HG03039 (cell line): ENCODE results near the gene KDM8.

Source experiments
- ATAC-seq: cut with Tn5 transposase; IDR thresholded peaks from one replicate; pipeline ENCODE4 v1.9.1; 2021; ENCODE audit warnings: mild to moderate bottlenecking, moderate library complexity; ENCODE audit not compliant: unreplicated experiment

The KDM8 gene

DNA sequence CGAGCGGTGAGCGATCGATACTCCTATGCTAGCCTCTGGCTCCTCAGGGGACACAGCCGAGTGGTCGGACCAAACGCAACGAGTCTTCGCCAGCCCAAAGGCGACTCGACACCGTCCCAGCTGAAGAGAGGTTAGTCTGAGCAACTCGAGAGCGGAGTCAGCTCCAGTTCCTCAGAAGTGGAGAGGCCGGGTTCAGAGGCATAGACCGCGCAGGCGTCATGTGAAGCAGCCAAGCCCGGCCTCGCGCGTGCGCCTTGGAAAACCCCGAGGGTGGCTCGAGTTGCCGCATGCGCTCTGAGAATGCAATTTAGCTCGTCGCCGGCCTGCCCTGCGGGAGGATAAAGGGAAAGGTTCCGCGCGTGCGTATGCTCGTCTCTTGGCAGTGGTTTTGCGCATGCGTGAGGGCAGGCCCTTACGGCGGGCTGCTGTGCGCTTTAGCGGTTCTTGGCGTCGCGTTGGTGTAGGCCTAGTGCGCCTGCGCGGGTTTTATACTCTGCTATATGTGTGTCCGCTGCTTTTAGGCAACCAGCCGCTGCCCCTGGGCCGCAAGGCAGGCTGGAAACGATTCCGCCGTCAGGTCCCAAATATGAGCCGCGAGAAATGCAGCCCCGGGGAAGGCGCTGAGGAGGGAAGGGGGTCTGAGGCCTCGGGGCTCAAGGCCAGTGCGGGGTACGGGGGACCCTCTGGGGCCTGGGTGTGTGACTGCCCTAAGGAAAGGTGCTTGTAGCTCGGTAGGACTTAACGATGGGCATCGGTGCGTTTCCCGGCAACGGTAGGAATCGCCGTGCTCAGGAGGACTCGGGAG is at the start of gene KDM8:
TSS of gene KDM8 (plus strand) at position 20 of the 805 bp plus-strand sequence. CDS start 6,598 bp downstream, outside the sequence.
- ATAC-seq, result peak; percentile 83

DNA sequence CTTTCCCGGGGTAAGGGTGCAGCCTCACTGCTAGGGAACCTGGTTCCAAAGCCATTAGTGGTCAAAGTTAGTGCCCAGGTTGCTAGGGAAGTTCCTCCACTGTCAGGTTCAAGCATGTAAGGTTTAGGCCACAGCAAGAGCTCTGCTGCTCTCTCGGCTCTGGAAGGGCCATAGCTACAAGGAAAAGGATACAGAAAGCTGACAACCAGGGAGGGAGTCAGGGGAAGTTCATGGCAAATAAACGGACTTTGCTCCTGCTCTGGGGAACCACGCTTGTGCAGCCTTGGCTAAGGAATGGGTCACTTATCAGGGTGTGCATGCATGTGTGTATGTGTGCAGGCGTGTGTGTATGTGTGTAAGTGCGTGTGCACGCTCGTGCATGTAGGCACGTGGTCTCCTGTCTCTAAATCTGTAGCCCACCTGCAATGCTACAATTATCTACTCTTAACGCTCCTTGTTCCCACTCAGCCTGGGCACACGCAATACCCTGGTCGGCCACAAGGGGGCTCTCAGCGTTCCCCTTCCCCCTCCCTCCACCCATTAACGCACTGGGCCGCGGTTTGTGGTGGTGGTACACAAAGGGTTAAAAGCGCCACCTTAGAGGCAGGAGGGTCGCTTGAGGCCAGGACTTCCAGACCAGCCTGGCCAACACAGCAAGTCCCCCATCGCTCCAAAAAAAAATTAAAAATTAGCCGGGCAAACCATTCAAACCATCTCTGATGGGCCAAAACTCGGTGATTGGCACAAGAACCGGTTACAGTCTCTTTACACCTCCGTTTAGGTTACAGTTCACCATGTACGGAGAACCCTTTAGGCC is 48.4 kb upstream of the KDM8 start:
- ATAC-seq, result no peak

DNA sequence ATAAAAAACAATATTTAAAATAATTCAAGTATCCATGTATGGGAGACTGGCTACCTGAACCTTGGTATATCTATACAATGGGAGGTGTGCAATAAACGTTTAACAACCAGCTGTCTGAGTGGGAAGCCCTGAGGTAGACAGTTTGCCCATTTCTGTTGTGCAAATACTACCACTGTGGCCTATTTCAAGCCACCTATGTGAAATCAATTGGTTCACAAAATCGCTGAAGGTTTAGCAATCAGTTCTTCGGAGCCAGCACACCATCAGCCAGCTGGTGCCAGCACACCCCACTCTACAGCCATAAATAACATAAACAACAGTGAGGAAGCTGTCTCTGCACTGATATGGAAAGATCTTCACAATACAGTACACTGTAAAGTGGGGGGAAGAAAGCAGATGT is 46.7 kb upstream of the KDM8 start:
- no peak for ATAC-seq

DNA sequence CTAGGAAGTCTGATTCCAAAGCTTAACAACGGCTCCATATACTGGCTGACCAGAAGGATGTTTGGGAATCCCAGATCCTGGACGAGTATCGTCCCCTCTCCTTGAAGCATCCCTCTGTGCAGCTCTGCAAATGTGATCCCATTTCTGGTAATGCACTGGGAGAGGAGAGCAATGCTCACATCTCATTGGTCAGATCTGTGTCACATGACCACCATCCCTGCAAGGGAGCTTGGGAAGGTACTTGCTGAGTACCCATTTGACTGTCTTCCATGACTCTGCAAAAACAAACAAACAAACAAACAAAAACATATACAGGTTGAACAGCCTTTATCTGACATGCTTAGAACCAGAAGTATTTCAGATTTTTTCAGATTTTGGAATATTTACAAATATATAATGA is 41.9 kb upstream of the KDM8 start:
- ATAC-seq, result no peak

DNA sequence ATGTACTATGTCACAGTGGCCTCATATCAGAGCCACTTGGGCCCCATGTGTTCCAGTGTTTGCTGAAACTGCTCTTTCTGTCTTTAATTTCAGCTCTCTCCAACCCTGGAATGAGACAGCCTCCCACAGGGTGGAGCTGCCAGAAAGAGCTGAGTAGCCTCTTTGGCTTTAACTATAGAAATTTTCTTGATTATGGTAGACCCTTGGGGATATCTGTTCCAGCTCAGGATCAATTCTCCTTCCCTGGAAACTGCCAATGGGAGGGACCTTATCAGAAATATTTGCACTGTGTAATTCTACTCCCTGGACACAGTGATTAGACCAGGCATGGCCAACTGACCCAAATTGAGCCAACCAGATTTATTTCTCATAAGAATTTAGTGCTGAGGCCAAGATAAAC is 39.0 kb upstream of the KDM8 start:
- ATAC-seq, result no peak

DNA sequence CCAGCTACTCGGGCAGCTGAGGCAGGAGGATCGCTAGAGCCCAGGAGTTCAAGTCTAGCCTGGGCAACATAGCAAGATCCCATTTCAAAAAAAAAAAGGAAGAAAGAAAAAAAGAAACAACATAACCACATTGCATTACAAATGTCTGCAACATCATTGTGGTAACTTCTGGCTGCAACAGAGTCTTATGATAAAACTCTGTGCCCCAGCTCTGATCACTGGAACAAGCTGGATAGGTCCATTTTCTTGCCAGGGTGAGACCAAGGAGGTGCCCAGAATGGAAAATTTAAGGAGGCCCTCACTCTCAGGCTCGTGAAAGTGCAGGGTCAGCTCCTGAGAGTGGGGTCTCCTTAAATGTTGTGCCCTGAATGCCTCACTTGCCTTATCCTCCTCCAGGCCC is 37.8 kb upstream of the KDM8 start:
- ATAC-seq, result no peak

DNA sequence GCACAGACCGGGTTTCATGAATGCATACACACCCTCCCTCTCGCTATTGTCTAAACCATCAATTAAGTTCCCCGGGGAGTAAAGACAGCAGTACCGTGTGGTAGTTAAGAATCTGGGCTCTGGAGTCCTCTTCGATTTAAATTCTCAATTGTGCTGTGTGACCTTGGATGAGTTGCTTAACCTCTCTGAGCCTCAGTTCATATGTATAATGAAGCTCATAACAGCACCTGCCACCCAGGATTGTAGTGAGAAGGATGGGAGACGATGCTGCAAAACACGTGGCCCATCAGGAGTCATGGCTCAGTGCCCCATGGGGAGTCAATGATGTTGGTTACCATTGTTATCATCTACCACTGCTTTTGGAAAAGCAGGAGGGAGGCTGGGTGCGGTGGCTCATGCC is 34.5 kb upstream of the KDM8 start:
- no peak for ATAC-seq

DNA sequence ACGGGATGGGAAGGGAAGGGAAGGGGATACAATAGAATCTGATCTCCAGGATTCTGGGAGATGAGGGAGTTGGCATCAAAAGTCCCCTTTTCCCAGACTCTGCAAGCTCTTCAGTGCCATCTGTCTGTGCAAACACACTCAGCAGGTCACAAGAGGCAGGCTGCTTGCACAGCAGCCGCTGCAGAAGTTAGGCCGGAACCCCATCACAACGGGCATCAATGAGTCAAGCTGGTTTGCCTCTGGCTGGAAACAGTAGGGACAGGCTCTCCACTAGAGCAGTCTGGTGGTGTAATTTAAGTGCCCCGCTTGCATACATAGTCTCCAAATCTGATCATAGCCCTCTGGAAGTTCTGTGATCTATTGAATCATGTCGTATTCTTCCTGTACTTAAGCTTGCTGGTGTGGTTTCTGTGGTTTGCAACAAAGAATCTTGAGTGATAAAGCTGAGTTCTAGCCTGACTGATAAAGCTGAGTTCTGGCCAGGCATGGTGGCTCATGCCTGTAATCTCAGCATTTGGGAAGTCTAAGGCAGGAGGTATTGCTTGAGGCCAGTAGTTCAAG is 33.7 kb upstream of the KDM8 start:
- no peak for ATAC-seq

DNA sequence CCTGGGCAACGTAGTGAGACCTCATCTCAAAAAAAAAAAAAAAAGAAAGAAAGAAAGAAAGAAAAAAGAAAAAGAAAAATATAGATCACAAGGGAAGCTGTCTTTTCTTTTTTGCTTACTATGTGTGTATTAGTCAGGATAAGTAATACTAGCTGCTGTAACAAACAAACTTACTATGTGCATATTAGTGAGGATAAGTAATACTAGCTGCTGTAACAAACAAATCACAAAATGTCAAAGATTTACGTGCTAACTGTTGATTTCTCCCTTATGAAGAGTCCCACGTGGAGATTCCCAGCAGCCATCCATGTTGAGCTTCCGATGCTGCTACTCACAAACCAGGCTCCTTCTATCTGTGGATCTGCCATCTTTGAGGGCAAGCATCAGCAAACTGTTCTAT is 31.7 kb upstream of the KDM8 start:
- no peak for ATAC-seq

DNA sequence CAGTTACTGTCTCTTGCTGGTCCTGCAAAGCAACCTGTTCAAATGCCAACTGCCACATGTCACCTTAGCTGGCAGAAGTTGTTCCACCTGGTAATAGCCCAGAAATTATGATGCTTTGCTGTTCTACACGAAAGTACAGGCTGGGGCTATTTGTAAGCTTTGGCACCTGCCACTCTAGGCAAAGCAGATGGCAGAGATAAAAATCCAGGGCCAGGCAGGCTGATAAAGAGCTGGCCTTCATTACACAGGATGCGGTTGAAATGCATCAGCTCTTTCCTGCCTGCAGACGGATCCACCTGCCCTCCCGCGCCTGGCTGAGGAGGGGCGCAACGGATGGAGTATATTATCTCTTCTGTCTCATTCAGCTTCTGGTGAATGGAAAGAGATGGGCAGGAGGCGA is 29.3 kb upstream of the KDM8 start:
- no peak for ATAC-seq

DNA sequence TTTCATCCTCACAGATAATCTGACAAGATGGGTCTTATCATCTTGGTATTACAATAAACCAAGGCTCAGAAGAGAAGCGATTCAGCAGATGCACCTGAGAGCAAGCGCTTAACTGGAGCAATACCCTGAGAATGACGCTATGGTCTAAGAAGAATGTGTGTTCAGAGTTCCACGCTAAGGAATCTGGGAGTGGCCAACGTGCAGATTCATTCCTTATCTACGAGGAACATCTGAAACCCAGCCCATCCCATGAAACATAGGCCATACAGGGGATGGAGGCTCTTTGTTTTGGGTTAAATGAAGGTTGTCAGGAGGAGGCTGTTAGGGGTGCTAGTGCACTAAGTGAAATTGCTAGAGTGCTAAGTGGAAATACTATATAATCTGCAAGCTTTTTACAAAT is 28.5 kb upstream of the KDM8 start:
- no peak for ATAC-seq

DNA sequence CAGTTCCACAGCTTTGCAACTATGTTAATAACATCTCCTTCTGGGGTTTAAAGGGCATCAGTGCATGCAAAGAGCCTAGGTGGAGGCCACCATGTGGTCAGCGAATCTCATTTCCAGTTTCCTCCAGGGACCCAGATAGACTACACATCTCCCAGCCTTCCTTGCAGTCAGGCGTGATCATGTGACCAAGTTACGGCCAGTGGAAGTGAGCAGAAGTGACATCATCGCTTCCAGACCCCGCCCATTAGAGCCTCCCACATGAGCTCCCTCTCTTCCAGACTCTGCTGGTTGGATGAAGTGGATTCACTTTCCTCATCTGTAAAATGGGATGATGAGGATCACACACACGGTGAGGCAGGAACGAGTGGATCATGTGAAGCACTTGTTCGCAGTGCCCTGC is 27.4 kb upstream of the KDM8 start:
- ATAC-seq, result no peak

DNA sequence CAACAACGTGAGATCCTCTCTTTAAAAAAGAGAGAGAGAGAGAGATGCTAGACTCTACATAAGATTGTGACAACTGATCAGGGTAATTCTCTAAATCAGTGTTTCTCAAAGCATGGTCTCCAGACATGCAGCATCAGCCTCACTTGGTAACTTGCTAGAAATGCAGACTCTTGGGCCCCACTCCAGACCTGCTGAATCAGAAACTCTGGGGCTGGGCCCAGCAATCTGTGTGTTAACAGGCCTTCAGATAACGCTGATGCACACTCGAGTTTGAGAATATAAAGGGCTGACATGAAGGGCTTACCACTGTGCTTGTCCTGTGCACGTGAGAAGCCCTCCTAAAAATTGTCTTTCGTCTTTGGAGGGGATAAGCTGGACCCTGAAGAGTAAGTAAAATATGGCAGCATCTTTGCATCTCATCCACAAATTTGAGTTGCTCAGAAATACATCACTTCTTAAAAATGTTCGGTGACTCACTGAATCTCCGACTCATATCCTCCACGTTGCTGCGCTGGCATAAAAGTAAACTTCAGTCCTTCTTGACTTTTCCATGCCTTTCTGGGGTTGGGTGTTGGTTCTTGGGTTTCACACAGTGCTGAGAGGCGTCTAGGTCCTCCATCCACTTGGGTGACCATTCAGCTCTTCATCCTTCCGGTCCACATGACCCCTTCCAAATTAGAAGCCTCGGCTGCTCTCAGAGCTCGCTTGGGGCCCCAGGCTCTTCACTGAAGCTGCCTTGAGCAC is 26.1 kb upstream of the KDM8 start:
- no peak for ATAC-seq

DNA sequence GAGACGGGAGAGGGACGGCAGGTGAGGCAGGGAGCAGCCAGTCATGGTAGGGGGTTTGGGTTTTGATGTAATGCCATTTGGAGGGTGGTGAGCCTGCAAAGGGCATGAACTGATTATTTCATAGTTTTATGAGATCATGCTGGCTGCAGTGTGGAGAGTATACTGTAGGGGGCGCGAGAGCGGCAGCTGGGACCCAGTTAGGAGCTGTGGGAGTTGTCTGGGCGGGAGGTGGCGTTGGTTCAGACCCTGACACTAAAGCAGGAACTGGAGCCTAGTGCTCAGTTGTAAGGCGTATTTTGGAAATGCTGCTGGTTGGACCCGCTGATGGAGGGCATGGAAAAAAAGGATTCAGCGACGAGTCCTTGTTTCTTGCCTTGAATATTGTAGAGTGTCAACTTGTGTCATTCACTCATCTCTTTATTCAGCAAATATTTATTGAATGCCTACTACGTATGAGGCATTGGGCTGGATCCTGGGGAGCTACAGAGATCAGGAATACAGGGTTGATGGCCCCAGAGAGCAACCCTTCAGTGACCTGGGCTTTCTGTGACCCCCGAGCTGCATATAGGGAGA is 23.7 kb upstream of the KDM8 start:
- no peak for ATAC-seq

DNA sequence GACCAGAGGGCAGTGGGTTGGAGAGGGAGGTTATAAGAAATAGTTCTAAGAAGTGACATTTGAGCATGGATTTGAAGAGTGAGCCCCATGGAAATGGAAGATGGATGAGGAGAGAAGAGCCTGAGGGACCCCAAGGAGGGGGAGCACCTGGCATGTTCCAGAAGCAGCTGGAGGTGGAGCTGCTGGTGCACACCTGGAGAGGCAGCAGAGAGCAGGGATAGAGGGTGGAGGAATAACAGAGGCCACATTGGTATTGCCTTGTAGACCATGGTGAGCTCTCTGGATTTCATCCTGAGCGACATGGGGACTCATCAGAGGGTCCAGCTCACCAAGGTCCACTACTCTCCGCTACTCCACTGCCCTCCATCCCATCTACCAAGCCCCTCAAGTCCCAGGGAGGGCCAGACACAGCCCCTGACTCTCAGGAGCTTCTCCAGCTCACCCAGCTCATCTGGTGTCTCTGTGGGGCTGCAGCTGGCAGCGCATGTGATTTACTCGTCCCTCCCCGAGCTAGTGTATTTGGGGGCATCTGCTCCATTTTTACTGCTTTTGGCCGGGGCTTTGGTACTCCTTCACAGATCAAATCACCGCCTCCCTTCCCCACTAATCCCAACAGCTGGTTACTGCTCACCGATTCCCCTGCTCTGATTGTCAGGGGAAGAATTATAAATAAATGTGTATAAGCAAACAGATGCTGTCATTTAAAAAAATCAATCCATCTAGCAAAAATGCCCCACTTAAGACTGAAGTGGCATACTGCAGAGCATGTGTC is 22.1 kb upstream of the KDM8 start:
- no peak for ATAC-seq

DNA sequence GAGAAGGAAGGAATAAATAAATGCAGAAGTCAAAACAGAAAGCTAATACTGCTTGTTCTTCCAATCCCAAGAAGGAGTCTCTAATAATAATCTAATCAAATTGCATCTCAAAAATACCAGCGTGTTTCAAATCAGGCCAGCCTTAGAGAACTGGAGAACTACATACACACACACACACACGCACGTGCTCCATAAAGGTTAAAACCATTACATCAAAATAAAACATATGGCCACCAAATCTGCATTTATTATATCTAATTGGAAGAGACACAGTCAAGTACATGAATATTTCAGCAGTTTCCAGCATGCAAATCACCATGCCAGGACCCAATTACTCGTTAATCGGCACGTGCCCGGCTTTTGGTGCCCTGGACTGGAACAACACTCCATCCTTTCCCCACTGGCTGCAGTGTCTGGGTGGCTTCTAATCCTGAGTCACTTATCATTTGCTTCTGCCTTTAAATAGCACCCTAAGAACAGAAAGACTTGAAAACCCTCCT is 20.4 kb upstream of the KDM8 start:
- no peak for ATAC-seq

DNA sequence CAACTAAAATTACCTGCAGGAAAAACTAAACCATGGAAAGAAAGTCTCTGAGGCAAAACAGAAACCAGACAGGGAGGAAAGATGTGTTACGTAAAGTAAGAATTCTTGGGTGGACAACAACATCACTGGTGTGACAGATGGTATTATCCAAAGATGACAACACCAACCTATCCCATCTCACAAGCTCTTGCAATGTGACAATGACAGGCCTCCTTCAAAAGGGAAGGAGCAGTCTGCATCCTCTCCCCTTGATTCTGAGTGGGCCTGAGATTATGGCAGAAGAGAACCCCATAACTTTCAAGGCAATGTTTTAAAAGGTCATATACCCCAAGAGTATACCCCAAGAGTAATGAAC is 17.6 kb upstream of the KDM8 start:
- ATAC-seq, result no peak

DNA sequence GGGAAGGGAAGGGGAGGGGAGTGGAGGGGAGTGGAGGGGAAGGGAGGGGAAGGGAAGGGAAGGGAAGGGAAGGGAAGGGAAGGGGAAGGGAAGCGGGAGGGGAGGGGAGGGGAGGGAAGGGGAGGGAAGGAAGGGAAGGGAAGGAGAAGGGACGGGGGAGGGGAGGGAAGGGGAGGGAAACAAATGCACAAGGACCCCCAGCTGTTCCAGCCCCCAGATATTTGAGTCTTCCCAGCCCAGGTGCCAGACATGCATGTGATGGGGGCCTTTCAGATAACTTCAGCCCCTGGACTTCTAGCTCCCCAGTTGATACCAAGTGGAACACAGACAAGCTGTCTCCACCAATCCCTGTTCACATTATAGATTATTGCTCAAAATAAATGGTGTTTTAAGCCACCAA is 14.7 kb upstream of the KDM8 start:
- ATAC-seq, result no peak

DNA sequence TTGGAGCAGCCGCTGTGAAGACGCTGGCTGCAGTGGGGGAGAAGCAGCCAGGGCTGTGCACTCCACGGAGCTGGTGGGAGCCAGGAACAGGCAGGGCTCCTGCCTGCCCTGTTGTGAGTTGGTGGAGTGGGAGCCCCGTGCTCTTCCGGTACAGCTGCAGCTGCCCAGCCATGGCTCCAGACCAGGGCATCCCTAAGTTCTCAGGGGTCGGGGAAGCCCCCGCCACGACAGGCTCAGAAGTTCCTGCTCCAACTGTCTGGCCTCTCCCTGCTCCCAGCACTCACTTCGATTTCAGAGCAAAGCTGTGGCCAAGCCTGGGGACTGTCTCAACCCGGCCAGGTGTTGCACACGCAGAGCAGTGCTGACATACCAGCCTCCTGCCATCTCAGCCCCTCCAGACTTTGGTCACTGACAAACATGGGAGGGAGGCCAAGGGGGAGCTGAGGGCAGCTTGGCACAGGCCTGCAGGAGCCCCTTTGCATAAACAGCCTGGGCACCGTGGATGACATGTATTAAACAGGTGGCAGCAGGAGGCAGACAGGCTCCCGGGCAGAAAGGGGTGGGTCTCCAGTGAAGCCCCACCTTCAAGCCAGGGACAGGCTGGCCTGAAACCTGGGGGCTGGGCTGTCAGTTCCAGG is 13.9 kb upstream of the KDM8 start:
- ATAC-seq, result no peak
